Measurements from ENCODE around the gene PTAFR.

Gene PTAFR

GRCh38 chr1:28175955-28176485 lies 470 bp downstream of the PTAFR start:
- no peak for DNase-seq (ENCODE audit: low read depth in 3 of 3)

- no peak for DNase-seq (ENCODE audit: low read depth in 3 of 3)
Measured at GRCh38 chr1:28173980-28174297, 2.6 kb downstream of the PTAFR start.

GRCh38 chr1:28173151-28173979 lies 3.1 kb downstream of the PTAFR start:
- DNase-seq (ENCODE audit: low read depth in 3 of 3), result no peak

- no peak for DNase-seq (ENCODE audit: low read depth in 3 of 3)
Measured at GRCh38 chr1:28172713-28173150, 3.8 kb downstream of the PTAFR start.

- no peak for DNase-seq (ENCODE audit: low read depth in 3 of 3)
Measured at GRCh38 chr1:28171246-28171645, 5.2 kb downstream of the PTAFR start.

GRCh38 chr1:28170001-28170596 lies 6.4 kb downstream of the PTAFR start:
- no peak for DNase-seq (ENCODE audit: low read depth in 3 of 3)

GRCh38 chr1:28163496-28164161 lies 12.9 kb downstream of the PTAFR start:
- DNase-seq (ENCODE audit: low read depth in 3 of 3), result no peak

- DNase-seq (ENCODE audit: low read depth in 3 of 3), result no peak
Measured at GRCh38 chr1:28162151-28162550, 14.3 kb downstream of the PTAFR start.

- DNase-seq (ENCODE audit: low read depth in 3 of 3), result no peak
Measured at GRCh38 chr1:28161751-28162150, 14.7 kb downstream of the PTAFR start.

- no peak for DNase-seq (ENCODE audit: low read depth in 3 of 3)
Measured at GRCh38 chr1:28160782-28161266, 15.7 kb downstream of the PTAFR start.

- no peak for DNase-seq (ENCODE audit: low read depth in 3 of 3)
Measured at GRCh38 chr1:28159680-28160079, 16.8 kb downstream of the PTAFR start.

GRCh38 chr1:28159243-28159642 lies 17.2 kb downstream of the PTAFR start:
- no peak for DNase-seq (ENCODE audit: low read depth in 3 of 3)

- DNase-seq (ENCODE audit: low read depth in 3 of 3), result no peak
Measured at GRCh38 chr1:28157894-28158293, 18.6 kb downstream of the PTAFR start.

GRCh38 chr1:28156821-28157220 lies 19.7 kb downstream of the PTAFR start:
- no peak for DNase-seq (ENCODE audit: low read depth in 3 of 3)

GRCh38 chr1:28155628-28156027 lies 20.9 kb downstream of the PTAFR start:
- DNase-seq (ENCODE audit: low read depth in 3 of 3), result no peak

- DNase-seq (ENCODE audit: low read depth in 3 of 3), result no peak
Measured at GRCh38 chr1:28154078-28154594, 22.4 kb downstream of the PTAFR start.

- DNase-seq (ENCODE audit: low read depth in 3 of 3), result no peak
Measured at GRCh38 chr1:28150125-28150780, 26.2 kb downstream of the PTAFR start.

- DNase-seq (ENCODE audit: low read depth in 3 of 3), result no peak
Measured at GRCh38 chr1:28148880-28149195, 27.7 kb downstream of the PTAFR start.

GRCh38 chr1:28147264-28148094 lies 29.0 kb downstream of the PTAFR start:
- DNase-seq (ENCODE audit: low read depth in 3 of 3), result no peak

- DNase-seq (ENCODE audit: low read depth in 3 of 3), result no peak
Measured at GRCh38 chr1:28145728-28146127, 30.8 kb downstream of the PTAFR start.
